ENCODE data around the gene CRYL1. TPM values are rescaled to one million over a fixed set of nuclear protein-coding genes. Genes with fewer than 3 reads are reported as not detected.

The CRYL1 gene
- total and polyA plus RNA-seq, 2 of the 4 experiments (the other 2 are of a cell fraction), result 11.7 to 16.4 TPM

DNA sequence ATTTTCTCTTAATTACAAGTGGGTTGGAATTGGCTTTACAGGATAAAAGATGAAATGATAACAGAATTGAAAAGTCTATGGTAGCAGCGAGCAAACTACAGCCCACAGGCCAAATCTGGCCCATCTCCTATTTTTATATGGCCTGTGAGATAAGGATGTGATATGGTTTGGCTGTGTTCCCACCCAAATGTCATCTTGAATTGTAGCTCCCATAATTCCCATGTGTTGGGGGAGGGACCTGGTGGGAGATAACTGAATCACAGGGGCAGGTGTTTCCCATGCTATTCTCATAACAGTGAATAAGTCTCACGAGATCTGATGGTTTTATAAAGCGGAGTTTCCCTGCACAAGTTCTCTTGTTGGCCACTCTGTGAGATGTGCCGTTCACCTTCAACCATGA is 19.0 kb downstream of the CRYL1 start:
- H3K36me3 ChIP-seq (ENCODE audit: control insufficient read depth, insufficient read depth, low read length), result peaks cover 3% of the 10 kb centered on the region; the same call in 1 of the 2 replicates
- H4K20me1 ChIP-seq (ENCODE audit: insufficient read depth, low read length), result no peaks in the 10 kb centered on the region
- no peaks in the 10 kb centered on the region for H3K9me1 ChIP-seq (ENCODE audit: insufficient read depth, low read length)
- H3K9me3 ChIP-seq (ENCODE audit: control insufficient read depth, insufficient read depth, low read length), result no peaks in the 10 kb centered on the region
- H2BK5ac ChIP-seq (ENCODE audit: low read depth, low read length, poor library complexity, severe bottlenecking), result no peak overlapping the region
- no peaks in the 10 kb centered on the region for H3K4me1 ChIP-seq (ENCODE audit: control insufficient read depth, insufficient read depth, low read length)
- no peak overlapping the region for H3K14ac ChIP-seq (replicated peaks; ENCODE audit: low read depth, low read length)
- no peak overlapping the region for H3K56ac ChIP-seq (ENCODE audit: extremely low read depth, insufficient read depth, low read length)
- in situ Hi-C loops (cut with MboI; ENCODE audit: low sequenced_read_pairs) (loop anchor here (10.0 to 25.0 kb wide), 2 partner anchors 198 to 981 kb away; partner anchors contain the start of gene IL17D), intact Hi-C loops (cut with micrococcal nuclease) (no loop called here), dilution Hi-C loops (cut with HindIII; ENCODE audit: low sequenced_read_pairs, unreplicated experiment) (no loop called here)
- no peak overlapping the region for H3K9ac ChIP-seq (ENCODE audit: low read depth, low read length)
- no peak for TF ChIP-seq MAFK (IDR thresholded peaks at IDR 0.05; ENCODE audit: low read depth, low read length)
- CTCF ChIA-PET, result interaction anchor here (0.6 kb wide), 1 partner anchor 333 kb away, joined by 3 read pairs; no protein-coding TSS in a partner anchor
- no peak overlapping the region for H3K4me2 ChIP-seq (ENCODE audit: low read depth, low read length)
- POLR2A ChIA-PET (ENCODE audit: unreplicated experiment), result no interaction called here
- H2BK15ac ChIP-seq (ENCODE audit: low read depth, low read length), result no peak overlapping the region
- no peaks in the 10 kb centered on the region for H3K79me1 ChIP-seq (ENCODE audit: low read depth in 1 of 2, low read length in 2 of 2)
- H2AK5ac ChIP-seq (ENCODE audit: low read depth, low read length), result no peak overlapping the region
- H2AK9ac ChIP-seq (replicated peaks; ENCODE audit: low read depth, low read length, poor library complexity), result no peak overlapping the region
- WGBS, 2 experiments (ENCODE audit: extremely low coverage in 2 of 2, insufficient read length in 1 of 2), result 100% methylated on average over 2 of the region's 4 CpGs; no CpG with 5 or more reads in 1 of the 2 experiments
- ATAC-seq (ENCODE audit: low read depth) (no peak), DNase-seq (no peak)
- no TSS peak for BruUV-seq (replicated peaks)
- no peak overlapping the region for H4K5ac ChIP-seq (ENCODE audit: low read depth, low read length)
- no peak overlapping the region for H3K27ac ChIP-seq (ENCODE audit: insufficient read depth, low read length)
- no peak overlapping the region for H3K4me3 ChIP-seq (ENCODE audit: insufficient read depth, low read depth, low read length)
- no peaks in the 10 kb centered on the region for H3K27me3 ChIP-seq (ENCODE audit: control insufficient read depth, insufficient read depth, low read length)
- no peak overlapping the region for H4K91ac ChIP-seq (ENCODE audit: insufficient read depth, low read depth, low read length)
- H2BK120ac ChIP-seq (ENCODE audit: low read depth, low read length), result no peak overlapping the region
- no peak overlapping the region for H3K4ac ChIP-seq (ENCODE audit: low read depth, low read length)
- H3K18ac ChIP-seq (ENCODE audit: low read depth, low read length), result no peak overlapping the region
- H3K23ac ChIP-seq (ENCODE audit: low read depth, low read length), result no peak overlapping the region
- no peak overlapping the region for H2AFZ ChIP-seq (replicated peaks; ENCODE audit: low read length, poor library complexity)
- no peak overlapping the region for H2BK20ac ChIP-seq (ENCODE audit: low read depth, low read length)
- H4K8ac ChIP-seq (ENCODE audit: low read depth in 2 of 2, low read length in 2 of 2), result no peak overlapping the region
